ENCODE data around the gene C4orf50.

C4orf50 gene

DNA sequence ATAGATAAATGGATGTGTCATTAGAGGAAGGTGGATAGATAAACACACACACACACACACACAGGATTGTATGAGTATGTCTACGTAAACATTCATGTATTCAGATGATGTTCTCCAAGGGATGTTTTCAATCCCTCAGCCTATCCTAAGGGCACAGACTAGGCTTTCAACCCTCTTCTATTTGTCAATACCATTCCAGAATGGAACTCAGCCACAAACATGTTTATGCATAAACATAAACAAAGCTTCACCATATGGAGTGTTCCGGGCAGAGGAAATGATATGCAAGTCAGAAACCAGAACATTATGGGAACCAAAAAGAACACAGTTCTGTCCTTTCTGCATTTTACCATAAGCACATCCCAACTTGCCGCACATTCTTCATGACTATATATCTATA, 150.4 kb downstream of the C4orf50 start:
- H3K4me1 Mint-ChIP-seq, result no peaks in the 10 kb centered on the region
- peaks cover under 1% of the 10 kb centered on the region for H3K9me3 Mint-ChIP-seq
- no peak overlapping the region for H3K27ac Mint-ChIP-seq
- H3K27me3 Mint-ChIP-seq (ENCODE audit: low read depth, poor library complexity), result no peaks in the 10 kb centered on the region
- no peak overlapping the region for H3K4me3 Mint-ChIP-seq
- no peak for DNase-seq
- H3K36me3 Mint-ChIP-seq (ENCODE audit: low read depth), result peaks cover 7% of the 10 kb centered on the region
- TF ChIP-seq, protein P1, sequence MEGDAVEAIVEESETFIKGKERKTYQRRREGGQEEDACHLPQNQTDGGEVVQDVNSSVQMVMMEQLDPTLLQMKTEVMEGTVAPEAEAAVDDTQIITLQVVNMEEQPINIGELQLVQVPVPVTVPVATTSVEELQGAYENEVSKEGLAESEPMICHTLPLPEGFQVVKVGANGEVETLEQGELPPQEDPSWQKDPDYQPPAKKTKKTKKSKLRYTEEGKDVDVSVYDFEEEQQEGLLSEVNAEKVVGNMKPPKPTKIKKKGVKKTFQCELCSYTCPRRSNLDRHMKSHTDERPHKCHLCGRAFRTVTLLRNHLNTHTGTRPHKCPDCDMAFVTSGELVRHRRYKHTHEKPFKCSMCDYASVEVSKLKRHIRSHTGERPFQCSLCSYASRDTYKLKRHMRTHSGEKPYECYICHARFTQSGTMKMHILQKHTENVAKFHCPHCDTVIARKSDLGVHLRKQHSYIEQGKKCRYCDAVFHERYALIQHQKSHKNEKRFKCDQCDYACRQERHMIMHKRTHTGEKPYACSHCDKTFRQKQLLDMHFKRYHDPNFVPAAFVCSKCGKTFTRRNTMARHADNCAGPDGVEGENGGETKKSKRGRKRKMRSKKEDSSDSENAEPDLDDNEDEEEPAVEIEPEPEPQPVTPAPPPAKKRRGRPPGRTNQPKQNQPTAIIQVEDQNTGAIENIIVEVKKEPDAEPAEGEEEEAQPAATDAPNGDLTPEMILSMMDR (IDR thresholded peaks at IDR 0.05), result no peak

DNA sequence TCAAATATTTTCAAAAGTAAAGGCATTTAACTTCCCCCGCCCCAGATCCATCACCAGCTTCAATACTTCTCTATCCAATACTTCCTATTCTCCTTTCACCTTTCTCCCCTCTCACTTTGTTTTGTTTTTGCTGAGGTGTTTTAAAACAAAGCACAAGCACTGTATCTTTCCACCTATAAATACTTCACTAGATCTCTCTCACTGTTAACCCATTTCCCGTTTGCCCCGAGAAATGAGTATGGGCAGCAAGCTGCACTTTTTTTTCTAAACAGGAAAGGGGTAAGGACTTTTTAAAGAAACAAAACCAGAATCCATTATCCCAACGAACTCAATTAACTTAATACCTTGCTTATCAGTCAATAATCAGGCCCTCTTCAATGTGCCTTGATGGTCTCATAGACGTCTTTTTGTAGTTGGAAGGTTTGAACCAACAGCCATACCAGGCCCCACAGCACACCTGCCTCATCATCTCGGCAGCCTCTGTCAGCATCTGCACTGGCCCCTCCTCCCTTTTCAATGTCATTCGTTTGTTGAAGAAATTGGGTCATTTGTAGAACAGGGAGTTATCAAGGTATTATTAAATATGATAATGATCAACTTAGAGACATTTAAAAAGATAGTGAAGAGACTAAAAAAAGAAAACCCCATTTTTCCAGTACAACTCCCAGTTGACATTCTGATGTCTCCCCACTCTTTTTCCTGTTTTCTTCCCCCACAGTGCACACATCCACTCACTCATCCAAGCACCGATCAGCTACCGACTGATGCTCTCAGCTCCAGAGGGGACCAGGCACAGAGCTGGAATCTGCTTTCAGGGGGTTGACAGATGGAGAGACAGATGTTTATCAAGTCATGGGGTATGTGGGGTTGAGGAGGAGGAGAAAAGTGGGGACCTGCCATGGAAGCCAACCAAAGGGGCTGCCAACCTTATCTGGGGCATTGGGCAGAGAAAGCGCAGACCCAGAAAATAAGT, 151.1 kb downstream of the C4orf50 start:
- H3K4me3 Mint-ChIP-seq, result no peak overlapping the region
- no peaks in the 10 kb centered on the region for H3K4me1 Mint-ChIP-seq
- TF ChIP-seq, protein P1 (IDR thresholded peaks at IDR 0.05), result no peak
- peaks cover 7% of the 10 kb centered on the region for H3K36me3 Mint-ChIP-seq (ENCODE audit: low read depth)
- H3K27ac Mint-ChIP-seq, result no peak overlapping the region
- no peaks in the 10 kb centered on the region for H3K9me3 Mint-ChIP-seq
- no peak for DNase-seq
- no peaks in the 10 kb centered on the region for H3K27me3 Mint-ChIP-seq (ENCODE audit: low read depth, poor library complexity)

DNA sequence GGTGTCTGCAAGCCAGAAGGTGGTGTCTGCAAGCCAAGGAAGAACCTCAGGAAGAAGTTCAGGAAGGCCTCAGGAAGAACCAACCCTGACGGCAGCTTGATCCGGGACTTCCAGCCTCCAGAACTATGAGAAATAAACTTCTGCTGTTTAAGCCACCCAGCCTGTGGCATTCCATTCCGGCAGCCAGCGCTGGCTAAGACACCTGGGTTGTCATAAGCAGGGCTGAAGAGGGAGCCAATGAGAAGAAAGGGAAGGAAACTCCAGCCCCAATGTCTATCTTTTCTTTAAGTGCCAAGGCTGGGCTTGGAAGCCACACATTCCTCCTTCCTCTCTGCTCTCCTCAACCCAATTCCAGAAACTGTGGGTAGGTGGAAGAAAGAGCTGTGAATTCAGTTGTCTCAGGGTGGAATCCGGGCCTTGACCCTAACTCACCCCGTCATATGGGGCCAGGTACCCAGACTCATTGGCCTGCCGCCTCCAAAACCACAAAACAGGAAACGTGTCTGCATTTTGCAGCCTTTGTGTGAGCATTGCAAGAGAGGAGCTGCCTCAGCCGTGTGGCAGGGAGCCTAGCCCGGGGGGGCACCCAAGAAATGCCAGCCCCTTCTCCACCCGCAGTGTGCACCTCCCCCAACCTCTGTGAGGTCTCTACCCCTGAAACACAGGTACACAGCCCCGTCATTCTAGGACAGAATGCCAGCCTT, 152.2 kb downstream of the C4orf50 start:
- Mint-ChIP-seq H3K9me3 (no peaks in the 10 kb centered on the region), H3K4me3 (no peak overlapping the region), H3K27ac (no peak overlapping the region), H3K36me3 (ENCODE audit: low read depth) (peaks cover 7% of the 10 kb centered on the region), H3K27me3 (ENCODE audit: low read depth, poor library complexity) (no peaks in the 10 kb centered on the region), H3K4me1 (no peaks in the 10 kb centered on the region)
- DNase-seq, result no peak
- TF ChIP-seq, protein P1 (IDR thresholded peaks at IDR 0.05), result no peak

DNA sequence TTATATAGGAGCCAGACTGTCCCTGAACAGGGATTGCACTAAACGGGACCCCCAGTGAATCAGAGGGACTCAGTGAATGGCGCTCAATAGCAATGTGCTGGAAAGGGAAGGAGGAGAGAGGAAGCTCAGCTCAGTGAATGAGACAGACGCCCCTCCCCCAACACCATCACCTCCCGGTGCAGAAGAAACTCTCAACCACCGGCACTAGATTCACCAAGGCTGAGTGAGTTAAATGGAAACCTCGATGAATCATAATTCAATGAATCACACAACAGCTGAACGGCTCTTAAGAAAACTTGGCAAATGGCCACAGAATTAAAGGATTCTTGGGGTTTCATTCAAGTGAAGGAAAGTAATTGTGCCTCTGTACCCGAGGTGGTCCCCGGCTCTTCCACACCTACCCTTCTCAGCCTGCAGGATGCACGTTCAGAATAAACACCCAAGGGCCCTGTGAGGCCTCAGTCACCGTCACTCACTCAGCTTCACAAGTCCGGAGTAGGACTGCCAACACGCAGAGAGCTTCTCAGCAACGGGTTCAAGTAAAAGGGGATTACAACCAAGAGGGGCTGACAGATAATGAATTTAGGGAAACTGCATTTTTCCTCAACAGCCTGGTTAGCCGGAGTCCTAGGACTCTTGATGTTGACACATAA, 154.6 kb downstream of the C4orf50 start:
- no peaks in the 10 kb centered on the region for H3K9me3 Mint-ChIP-seq
- no peak overlapping the region for H3K4me3 Mint-ChIP-seq
- no peak for DNase-seq
- TF ChIP-seq, protein P1 (IDR thresholded peaks at IDR 0.05), result no peak
- H3K4me1 Mint-ChIP-seq, result no peaks in the 10 kb centered on the region
- peaks cover 9% of the 10 kb centered on the region for H3K36me3 Mint-ChIP-seq (ENCODE audit: low read depth)
- H3K27me3 Mint-ChIP-seq (ENCODE audit: low read depth, poor library complexity), result no peaks in the 10 kb centered on the region
- H3K27ac Mint-ChIP-seq, result no peak overlapping the region

DNA sequence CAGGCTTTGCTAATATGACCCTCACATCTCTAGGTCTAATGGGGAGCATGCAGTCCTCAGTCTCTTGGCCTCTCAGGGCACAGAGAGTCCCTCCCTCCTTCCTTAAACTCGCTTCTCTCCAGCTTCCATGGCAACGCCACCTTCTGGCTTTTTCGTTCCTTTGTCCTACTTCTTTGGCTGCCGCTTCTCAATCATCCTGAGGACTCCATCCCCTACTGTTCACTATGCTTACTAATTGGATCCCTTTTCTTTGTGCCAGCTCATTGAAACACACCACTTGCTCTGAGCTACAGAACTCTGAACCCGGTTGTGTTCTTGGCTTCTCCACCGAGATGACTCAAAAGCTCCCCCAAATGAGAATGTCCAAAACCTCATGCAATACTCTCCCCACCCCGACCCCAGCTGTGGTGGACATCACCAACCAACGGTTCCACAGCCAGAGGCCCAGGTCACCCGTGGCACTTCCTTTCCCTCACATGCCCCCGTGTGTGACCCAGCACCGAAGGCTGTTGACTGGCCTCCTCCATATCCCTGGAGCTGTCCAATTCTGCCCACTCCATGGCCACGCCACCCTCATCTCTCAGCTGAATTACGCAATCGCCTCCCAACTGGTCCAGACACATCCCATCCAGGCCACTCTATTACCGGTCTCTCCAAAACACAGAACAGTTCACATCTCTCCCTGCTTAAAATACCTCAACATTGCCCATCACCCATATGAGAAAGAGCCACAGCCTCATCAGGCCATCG, 160.0 kb downstream of the C4orf50 start:
- Mint-ChIP-seq H3K27ac (no peak overlapping the region), H3K4me1 (no peaks in the 10 kb centered on the region), H3K9me3 (no peaks in the 10 kb centered on the region), H3K27me3 (ENCODE audit: low read depth, poor library complexity) (no peaks in the 10 kb centered on the region), H3K36me3 (ENCODE audit: low read depth) (peaks cover 9% of the 10 kb centered on the region), H3K4me3 (no peak overlapping the region)
- no peak for DNase-seq
- TF ChIP-seq, protein P1 (IDR thresholded peaks at IDR 0.05), result no peak

All from nephron progenitor cell (in vitro differentiated cells).